Measurements from ENCODE around the gene GIMAP2.

The GIMAP2 gene

GRCh38 chr7:150733482-150734095 lies 48.1 kb downstream of the GIMAP2 start:
- DNase-seq (ENCODE audit: low read depth): no peak

GRCh38 chr7:150734254-150734653 lies 48.7 kb downstream of the GIMAP2 start:
- DNase-seq (ENCODE audit: low read depth): no peak

- no peak for DNase-seq (ENCODE audit: low read depth)
These were observed 50.3 kb downstream of the GIMAP2 start for GRCh38 chr7:150735596-150736358.

- no peak for DNase-seq (ENCODE audit: low read depth)
These were observed 51.4 kb downstream of the GIMAP2 start for GRCh38 chr7:150736864-150737263.

GRCh38 chr7:150737265-150738055 lies 52.0 kb downstream of the GIMAP2 start, which contains the start of gene GIMAP5:
TSS of gene GIMAP5 (plus strand) at chr7:150737418. CDS start at chr7:150740885, 3,467 bp downstream.
- DNase-seq (ENCODE audit: low read depth): peak; percentile 39

GRCh38 chr7:150738092-150738491 lies 52.6 kb downstream of the GIMAP2 start:
- no peak for DNase-seq (ENCODE audit: low read depth)

GRCh38 chr7:150738591-150739001 lies 53.1 kb downstream of the GIMAP2 start:
- no peak for DNase-seq (ENCODE audit: low read depth)

- DNase-seq (ENCODE audit: low read depth): no peak
These were observed 53.5 kb downstream of the GIMAP2 start for GRCh38 chr7:150739033-150739432.

GRCh38 chr7:150740053-150740452 lies 54.5 kb downstream of the GIMAP2 start:
- DNase-seq (ENCODE audit: low read depth): no peak

GRCh38 chr7:150742286-150742968 lies 56.9 kb downstream of the GIMAP2 start:
- DNase-seq (ENCODE audit: low read depth): no peak

Measured in stimulated activated CD8-positive, alpha-beta memory T cell treated with anti-CD3 and anti-CD28 coated beads, Interleukin-12 subunit alpha, Interleukin-12 subunit beta, amount 100 ng/mL, for 4 hours (primary cell).